ENCODE data around the gene PHF1.
A peak's percentile ranks its signal among the peaks of the same experiment; 100 is the strongest.

The PHF1 gene

GRCh38 chr6:33454009-33454946, 43.5 kb downstream of the PHF1 start, which contains the start of gene ZBTB9:
TSS of gene ZBTB9 (plus strand) at chr6:33454576. CDS start at chr6:33455101, 525 bp downstream.
- DNase-seq (ENCODE audit: low read depth in 3 of 3): peak; percentile 86 to 89 (median 88)

- DNase-seq (ENCODE audit: low read depth in 3 of 3): no peak
Observed at GRCh38 chr6:33455051-33455450, 44.2 kb downstream of the PHF1 start.

GRCh38 chr6:33456156-33456555, 45.3 kb downstream of the PHF1 start:
- DNase-seq (ENCODE audit: low read depth in 3 of 3): no peak

- no peak for DNase-seq (ENCODE audit: low read depth in 3 of 3)
Observed at GRCh38 chr6:33458676-33459075, 47.9 kb downstream of the PHF1 start.

GRCh38 chr6:33459226-33459625, 48.4 kb downstream of the PHF1 start:
- DNase-seq (ENCODE audit: low read depth in 3 of 3): no peak
